Fibroblast of lung (primary cell): ENCODE measurements around the gene C17orf67. TPM values are rescaled to one million over a fixed set of nuclear protein-coding genes. Genes with fewer than 3 reads are reported as not detected.
A peak's percentile ranks its signal among the peaks of the same experiment; 100 is the strongest.

ENCODE experiments used
- DNase-seq, 2 donors: peaks; one replicate each; pipeline versions ENCODE4 v3.0.0 to v3.0.0-alpha.2; 2010; ENCODE audit warnings: low read depth in 2 of 2
- H2AFZ ChIP-seq: 2 replicates; pipeline ENCODE4 v1.5.1; 2012; ENCODE audit warnings: low read length, control low read depth, inconsistent platforms
- H3K27ac ChIP-seq: 2 replicates; pipeline ENCODE4 v1.5.1; 2011; ENCODE audit warnings: low read length, control low read depth; ENCODE audit not compliant: insufficient read depth
- H3K27me3 ChIP-seq: 2 replicates; pipeline ENCODE4 v1.5.1; 2011; ENCODE audit warnings: mild to moderate bottlenecking, low read length; ENCODE audit not compliant: control insufficient read depth, insufficient read depth
- H3K36me3 ChIP-seq: 2 replicates; pipeline ENCODE4 v1.5.1; 2011; ENCODE audit warnings: low read length; ENCODE audit not compliant: control insufficient read depth, insufficient read depth
- H3K4me1 ChIP-seq: 2 replicates; pipeline ENCODE4 v1.5.1; 2011; ENCODE audit warnings: low read length; ENCODE audit not compliant: control insufficient read depth, insufficient read depth; ENCODE audit errors: extremely low read depth
- H3K4me2 ChIP-seq: 2 replicates; pipeline ENCODE4 v1.5.1; 2011; ENCODE audit warnings: low read length, control low read depth; ENCODE audit not compliant: insufficient read depth; ENCODE audit errors: extremely low read depth
- H3K4me3 ChIP-seq, 4 experiments: fragments of 200-600 bp in 1 of 4; sonication (generic) in 1 of 4; replicated peaks in 1 of 4; 2 replicates each; pipeline ENCODE4 v1.5.1; 2011 to 2016; ENCODE audit warnings: low read length in 4 of 4, low read depth in 3 of 4, mild to moderate bottlenecking in 3 of 4, control low read depth in 2 of 4, inconsistent platforms in 1 of 4, mixed read lengths in 1 of 4; ENCODE audit not compliant: insufficient read depth in 1 of 4; ENCODE audit errors: control extremely low read depth in 1 of 4
- H3K79me2 ChIP-seq: 2 replicates; pipeline ENCODE4 v1.5.1; 2012; ENCODE audit warnings: mild to moderate bottlenecking, low read length, inconsistent platforms; ENCODE audit not compliant: control insufficient read depth, insufficient read depth
- H3K9ac ChIP-seq: 2 replicates; pipeline ENCODE4 v1.5.1; 2011; ENCODE audit warnings: mild to moderate bottlenecking, low read length, control low read depth; ENCODE audit not compliant: insufficient read depth
- H3K9me3 ChIP-seq: 2 replicates; pipeline ENCODE4 v1.5.1; 2012; ENCODE audit warnings: low read depth, low read length; ENCODE audit not compliant: control insufficient read depth, insufficient read depth
- H4K20me1 ChIP-seq: 2 replicates; pipeline ENCODE4 v1.5.1; 2011; ENCODE audit warnings: low read length; ENCODE audit not compliant: control insufficient read depth, insufficient read depth; ENCODE audit errors: extremely low read depth
- CTCF ChIP-seq, 2 donors: IDR thresholded peaks in 1 of 2; conservative IDR thresholded peaks in 1 of 2; 1 replicate in 1 of 2; 2 replicates in 1 of 2; pipeline ENCODE4 v1.5.1; 2011 to 2012; ENCODE audit warnings: low read length in 2 of 2, control low read depth in 1 of 2, inconsistent platforms in 1 of 2, low read depth in 1 of 2, mild to moderate bottlenecking in 1 of 2
- EZH2 ChIP-seq: IDR thresholded peaks from 2 replicates; pipeline ENCODE4 v1.5.1; 2012; ENCODE audit warnings: low read length, control low read depth, mild to moderate bottlenecking; ENCODE audit errors: missing control alignments
- polyA plus RNA-seq, 2 donors: library from polyadenylated mRNA; depleted of rRNA in 1 of 2; stranded (reverse) in 1 of 2; unstranded in 1 of 2; fragments of >200 nt; gene quantifications; 2 replicates each; pipeline ENCODE4 v1.2.1, GENCODE V29; 2011 to 2012; ENCODE audit warnings: missing spikeins in 1 of 2
- total RNA-seq: library from RNA; depleted of rRNA; stranded (reverse); fragments of >200 nt; gene quantifications from 2 replicates; pipeline ENCODE4 v1.2.1, GENCODE V29; 2014

The C17orf67 gene
- total and polyA plus RNA-seq, 2 donors (not counting 1 experiment from before 2014, with no cell fraction given): 0.45 to 1.7 TPM

DNA sequence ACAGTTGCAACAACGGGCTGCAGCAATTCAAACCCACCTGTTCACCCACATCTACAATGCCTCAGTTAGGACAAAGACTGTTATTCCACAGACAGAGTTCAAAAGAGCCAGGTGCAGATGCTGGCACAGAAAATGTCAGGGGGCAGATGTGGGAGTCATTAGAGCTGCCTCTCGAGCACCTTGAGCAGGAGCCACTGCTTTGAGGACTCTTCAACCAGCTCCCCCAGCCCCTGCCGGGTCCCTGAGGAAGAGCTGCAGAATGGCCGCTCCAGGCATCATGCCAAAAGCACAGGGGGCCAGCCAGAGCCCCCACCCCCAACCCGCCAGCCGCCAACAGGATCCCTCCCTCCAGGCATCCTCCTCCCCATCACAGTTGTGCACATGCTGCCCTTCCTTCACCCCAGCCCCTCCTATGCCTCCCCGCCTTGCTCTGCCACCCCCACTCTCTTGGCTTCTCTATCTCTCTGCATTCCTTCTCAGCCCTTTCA is 20.8 kb downstream of the C17orf67 start:
- no peaks in the 10 kb centered on the region for H3K4me1 ChIP-seq
- no peak overlapping the region for H3K9ac ChIP-seq
- no peak for DNase-seq
- no peak overlapping the region for H3K4me2 ChIP-seq
- H4K20me1 ChIP-seq: no peaks in the 10 kb centered on the region
- no peak overlapping the region for H2AFZ ChIP-seq
- H3K27ac ChIP-seq: no peak overlapping the region
- no peaks in the 10 kb centered on the region for H3K79me2 ChIP-seq
- no peaks in the 10 kb centered on the region for H3K27me3 ChIP-seq
- TF ChIP-seq EZH2 (no peak), CTCF (conservative IDR thresholded peaks at IDR 0.05 in 1 of 2, IDR thresholded peaks at IDR 0.05 in 1 of 2; ENCODE audit: low read depth in 1 of 2, low read length in 2 of 2) (no peak)
- H3K4me3 ChIP-seq: no peak overlapping the region
- H3K9me3 ChIP-seq: no peaks in the 10 kb centered on the region
- no peaks in the 10 kb centered on the region for H3K36me3 ChIP-seq

GRCh38 chr17:56810891-56811775 is 22.6 kb downstream of the C17orf67 start:
- DNase-seq: no peak
- Histone ChIP-seq H2AFZ (no peak overlapping the region), H3K36me3 (no peaks in the 10 kb centered on the region), H4K20me1 (no peaks in the 10 kb centered on the region), H3K27me3 (no peaks in the 10 kb centered on the region), H3K9ac (no peak overlapping the region), H3K4me1 (no peaks in the 10 kb centered on the region), H3K4me3 (no peak overlapping the region), H3K27ac (no peak overlapping the region), H3K4me2 (no peak overlapping the region), H3K79me2 (no peaks in the 10 kb centered on the region), H3K9me3 (no peaks in the 10 kb centered on the region)
- TF ChIP-seq CTCF (conservative IDR thresholded peaks at IDR 0.05 in 1 of 2, IDR thresholded peaks at IDR 0.05 in 1 of 2; ENCODE audit: low read depth in 1 of 2, low read length in 2 of 2): no peak
- TF ChIP-seq EZH2: no peak

- TF ChIP-seq EZH2: no peak
- no peaks in the 10 kb centered on the region for H3K9me3 ChIP-seq
- no peak overlapping the region for H3K27ac ChIP-seq
- H3K4me3 ChIP-seq: no peak overlapping the region
- H3K4me1 ChIP-seq: no peaks in the 10 kb centered on the region
- H4K20me1 ChIP-seq: no peaks in the 10 kb centered on the region
- no peak overlapping the region for H3K4me2 ChIP-seq
- DNase-seq: peak in 1 of 2 donors; percentile 46
- H2AFZ ChIP-seq: no peak overlapping the region
- H3K79me2 ChIP-seq: no peaks in the 10 kb centered on the region
- H3K9ac ChIP-seq: no peak overlapping the region
- no peaks in the 10 kb centered on the region for H3K36me3 ChIP-seq
- no peaks in the 10 kb centered on the region for H3K27me3 ChIP-seq
Observed at GRCh38 chr17:56810343-56810742, 23.4 kb downstream of the C17orf67 start.
